HG03097 (cell line): Measurements from ENCODE around the gene CHCHD3.
"Not testable (repeated sequence)": the region's sequence is repeated elsewhere in the genome, so short reads cannot be mapped to it uniquely, and the experiment has no call there.

Experiments used
- ATAC-seq: cut with Tn5 transposase; IDR thresholded peaks from one replicate; pipeline ENCODE4 v1.9.1; 2021; ENCODE audit not compliant: unreplicated experiment, low FRiP score

The CHCHD3 gene

DNA sequence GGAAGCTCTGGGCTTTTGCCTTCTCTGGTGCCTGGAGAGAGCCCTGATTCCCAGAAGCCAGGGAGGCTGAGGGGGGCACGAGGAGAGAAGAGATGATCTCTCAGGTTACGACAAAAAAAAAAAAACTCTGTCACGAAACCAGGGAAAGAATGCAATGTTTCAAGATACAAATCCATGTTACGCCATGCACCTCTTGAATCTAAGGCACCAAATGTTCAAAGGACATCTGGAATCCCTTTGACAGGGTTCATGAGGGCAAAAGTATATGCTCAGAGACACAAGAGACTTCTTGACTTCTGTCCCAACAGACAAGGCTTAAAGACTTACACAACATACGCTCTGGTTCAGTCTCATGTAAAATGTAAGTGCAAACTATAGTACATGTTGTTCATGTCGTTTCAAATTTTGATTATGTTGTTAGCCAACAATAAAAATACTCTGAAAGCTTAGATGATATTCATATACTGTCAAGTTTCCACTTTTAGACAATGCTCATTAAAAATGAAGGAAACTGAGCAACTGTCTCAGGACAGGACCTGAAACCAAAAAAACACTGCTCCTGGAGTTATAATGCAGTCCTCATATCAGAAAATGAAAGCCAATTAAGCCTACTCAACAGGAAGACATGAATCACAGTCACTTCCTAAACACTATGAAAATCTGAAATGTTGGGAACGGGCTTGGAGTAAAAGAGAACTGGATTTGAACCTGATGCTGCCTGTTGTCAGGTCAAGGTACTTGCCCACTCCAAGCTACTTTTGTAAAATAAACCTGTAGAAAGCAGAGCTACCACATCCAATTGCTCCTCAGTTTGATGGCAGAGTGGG lies 72.3 kb downstream of the CHCHD3 start:
- no peak for ATAC-seq

DNA sequence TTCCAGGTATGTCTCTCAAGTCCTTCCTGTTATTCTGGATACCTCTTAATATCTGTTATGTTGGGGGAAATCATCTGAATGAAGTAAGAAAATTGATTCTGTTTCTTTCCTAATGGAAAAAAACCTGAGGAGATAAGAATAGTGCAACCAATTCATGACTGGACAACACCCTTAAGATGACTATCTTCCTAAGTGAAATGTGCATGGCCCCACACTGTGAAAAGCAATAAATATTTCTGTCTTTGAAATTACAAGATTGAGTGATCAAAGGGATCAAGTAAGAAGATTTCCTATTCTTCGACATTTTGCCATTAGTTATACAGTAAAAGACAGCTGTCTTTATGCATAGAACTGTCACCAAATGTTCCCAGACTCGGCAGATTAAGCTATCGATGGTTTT lies 73.9 kb downstream of the CHCHD3 start:
- ATAC-seq = no peak

DNA sequence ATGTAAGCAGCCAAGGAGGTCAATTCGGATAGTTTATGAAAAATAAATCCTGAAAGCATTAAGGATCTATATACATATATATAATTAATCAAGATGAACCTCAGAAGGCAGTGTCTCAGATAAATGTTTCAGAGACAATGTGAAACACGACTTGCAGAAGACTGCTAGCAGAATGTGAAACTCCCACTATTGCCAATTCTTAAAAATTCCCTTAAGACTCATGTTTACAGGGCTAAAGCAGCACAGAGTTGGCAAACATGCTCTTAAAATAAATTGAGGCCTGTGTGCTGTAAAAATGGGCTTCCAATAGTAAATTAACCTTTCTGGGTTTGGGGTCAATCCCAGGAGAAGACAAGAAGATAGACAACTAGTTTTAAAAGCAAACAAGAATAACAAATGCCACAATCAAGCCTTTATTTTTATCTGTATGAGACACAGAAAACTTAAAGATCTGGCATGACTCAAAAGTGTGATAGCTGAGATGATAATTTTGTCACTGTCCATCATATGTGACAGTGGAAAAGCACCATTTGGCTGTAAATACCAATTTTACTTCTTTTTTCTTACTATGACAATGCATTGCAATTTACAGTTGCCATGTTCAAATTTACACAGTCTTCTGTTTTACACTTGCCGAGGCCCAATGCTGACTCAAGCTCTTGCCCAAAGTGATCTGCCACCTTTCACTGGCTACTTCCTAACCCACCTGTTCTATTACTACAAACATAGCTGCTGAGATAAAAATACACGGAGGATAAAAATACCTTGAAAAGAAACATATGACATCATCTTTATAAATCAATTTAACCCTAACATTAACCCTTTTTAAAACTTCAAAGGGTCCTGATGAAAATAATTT lies 78.6 kb downstream of the CHCHD3 start:
- no peak for ATAC-seq

DNA sequence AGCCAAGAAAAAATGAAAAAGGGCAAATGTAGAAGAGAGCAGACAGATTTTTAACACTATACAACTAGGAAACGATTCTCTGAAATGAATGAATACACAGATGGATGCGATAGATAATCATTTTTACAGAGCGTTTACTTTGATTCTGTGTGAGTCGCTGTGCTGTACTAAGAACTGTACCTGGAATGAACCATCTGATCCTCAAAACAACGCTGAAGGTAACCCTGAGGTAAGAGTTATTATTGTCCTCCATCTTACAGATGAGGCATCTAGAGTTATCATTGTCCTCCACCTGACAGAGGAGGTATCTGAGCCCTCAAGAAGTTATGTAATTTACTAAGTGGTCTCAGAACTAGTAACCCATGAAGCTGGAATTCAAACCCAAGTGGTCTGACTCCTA lies 80.2 kb downstream of the CHCHD3 start:
- ATAC-seq = no peak

DNA sequence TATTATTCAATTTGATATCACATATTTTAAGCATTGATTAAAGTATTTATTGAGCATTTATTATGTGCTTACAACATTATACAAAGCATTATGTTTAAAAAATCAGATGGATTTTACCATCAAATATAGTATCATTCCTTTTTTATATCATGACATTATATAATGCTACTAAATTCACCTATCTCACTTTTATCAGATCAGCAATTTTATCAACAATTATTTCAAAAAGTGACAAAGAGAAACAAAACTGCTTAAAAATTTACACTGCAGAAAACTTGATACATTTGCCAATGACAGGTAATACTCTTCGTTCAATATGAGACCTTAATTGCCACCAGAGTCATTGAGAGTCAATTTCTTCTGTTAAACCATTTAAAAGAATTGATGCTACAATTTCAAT lies 82.0 kb downstream of the CHCHD3 start:
- ATAC-seq = no peak

DNA sequence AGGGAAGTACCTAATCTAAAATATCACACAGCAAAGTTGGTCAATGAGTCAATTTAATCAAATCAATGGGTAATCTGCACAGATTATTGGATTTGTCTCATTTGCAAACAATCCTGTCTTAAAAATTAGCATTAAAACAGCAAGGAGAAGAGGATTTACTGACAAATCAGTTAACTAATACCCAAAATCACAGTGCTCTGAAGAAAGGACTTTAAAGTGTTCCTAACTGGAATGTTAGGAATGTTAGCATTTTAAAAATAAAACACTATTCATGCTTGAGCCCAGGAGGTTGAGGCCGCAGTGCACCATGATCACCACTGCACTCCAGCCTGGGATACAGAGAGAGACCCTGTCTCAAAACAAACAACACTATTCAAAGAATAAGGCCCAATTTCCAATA lies 83.1 kb downstream of the CHCHD3 start:
- no peak for ATAC-seq

DNA sequence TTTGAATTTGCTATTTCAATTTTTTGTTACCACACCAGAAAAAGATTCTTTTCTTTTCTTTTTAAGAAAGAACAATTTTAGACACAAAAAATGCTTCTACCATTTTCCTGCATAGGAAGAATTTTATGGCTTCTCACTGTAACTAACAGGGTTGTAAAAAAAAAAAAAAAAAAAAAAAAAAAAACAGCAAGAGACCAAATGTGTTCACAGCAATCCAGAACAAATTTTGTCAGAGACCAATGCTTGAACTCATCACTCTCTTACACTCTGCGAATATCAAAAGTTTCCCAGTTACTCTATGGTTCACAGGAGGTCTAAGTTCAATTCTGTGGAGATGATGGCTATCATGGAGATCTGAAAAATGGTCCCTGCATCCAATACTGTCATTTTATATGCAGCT lies 84.4 kb downstream of the CHCHD3 start:
- ATAC-seq = no peak

DNA sequence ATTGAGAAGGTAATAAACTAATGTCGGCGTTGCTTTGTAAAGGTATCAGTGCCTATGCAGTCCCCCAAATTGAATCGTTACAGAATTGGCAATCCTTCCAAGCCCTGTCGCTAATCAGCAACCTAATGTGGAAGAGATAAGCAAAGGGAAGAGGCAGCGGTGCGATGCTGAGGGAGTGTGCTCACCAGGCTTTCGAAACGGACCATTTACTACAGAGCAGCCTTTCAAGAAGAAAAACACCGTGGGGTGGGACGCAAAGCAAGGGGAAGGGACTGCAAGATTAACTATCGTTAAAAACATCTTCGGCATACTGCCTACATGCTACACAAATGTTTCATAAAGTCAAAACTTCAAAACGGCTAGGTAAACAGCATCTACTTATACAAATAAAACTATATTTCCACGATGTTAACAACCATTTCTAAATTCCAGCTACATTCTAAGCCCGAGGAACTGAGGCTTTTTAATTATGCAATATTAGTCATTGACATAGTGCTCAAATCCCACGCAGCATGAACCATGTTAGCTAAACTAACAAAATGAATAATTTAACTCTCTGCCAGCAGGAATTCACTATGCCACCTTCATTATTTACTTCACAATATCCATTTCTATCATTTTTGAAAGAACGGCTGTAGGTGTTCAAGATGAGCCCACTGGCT lies 85.2 kb downstream of the CHCHD3 start:
- no peak for ATAC-seq

DNA sequence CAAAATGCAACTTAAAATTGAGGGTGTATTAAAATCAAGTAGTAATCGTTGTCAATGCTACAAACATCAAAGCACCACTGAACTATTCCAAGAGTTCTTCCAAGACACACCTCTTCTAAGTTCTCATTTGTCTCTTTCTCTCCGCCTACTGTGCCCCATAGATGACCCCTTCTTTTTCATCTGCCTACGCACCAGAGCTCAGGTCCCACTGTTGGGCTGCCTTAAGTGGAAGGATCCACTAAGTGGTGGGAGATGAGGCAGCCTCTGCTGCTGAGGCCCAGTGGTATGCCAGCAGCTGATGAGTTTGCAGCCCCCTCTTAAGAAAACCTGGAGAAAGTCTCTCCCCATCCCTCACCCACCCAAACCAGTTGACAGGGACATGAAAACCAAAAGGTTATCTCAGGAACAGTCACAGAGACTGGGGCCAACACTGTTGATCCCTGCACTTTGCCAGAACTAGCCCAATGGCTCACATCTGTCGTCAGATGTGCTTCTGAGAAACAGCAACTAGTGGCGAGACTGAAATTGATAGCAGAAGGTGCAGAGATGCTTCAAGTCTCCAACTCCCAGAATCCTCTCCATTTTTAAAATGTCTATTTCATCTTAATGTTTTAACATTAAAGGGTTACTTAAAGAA lies 88.4 kb downstream of the CHCHD3 start:
- ATAC-seq = no peak

DNA sequence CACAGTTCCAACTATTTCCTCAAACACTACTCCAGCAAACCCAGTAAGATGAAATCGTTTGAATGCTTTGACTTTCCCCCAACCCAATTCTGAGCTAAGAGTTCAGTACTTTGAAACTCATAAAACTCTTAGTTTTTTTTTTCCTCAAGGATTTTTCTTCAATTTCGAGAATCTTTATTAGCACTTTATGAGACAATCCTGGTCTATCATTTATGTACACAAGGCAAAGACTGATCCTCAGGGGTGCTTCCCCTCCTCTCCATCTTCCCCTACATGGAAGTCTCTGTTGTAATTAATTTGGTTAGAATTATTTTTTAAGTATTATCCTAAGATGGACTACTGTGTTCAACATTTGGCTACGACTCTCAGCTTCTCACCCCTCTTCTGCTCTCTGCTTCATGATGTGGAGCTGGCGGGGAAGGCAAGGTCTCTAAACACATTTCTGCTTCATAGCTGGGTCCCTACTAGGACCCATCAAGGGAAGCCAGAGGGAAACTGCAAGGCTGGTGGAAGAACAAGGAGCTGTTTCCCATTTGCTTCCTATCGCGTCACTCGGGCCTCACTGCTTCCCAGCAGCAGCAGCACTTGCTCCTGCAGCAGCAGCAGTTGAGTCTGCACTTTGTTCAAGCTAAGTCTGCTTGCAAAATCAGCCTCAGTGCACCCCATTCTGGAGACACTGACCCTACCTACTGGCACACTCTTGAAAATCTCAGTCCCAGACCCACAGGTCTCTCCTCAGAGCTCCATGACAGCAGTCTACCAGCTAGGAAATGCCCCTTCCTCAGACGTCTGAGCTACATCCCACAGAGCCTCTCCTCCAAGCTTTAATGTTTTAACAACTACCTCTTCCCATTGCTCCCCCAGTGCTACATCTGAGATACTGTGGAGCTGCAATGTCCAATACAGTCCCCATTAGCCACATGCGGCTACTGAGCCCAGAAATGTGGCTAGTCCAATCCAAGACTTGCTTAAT lies 90.0 kb downstream of the CHCHD3 start:
- ATAC-seq = no peak

DNA sequence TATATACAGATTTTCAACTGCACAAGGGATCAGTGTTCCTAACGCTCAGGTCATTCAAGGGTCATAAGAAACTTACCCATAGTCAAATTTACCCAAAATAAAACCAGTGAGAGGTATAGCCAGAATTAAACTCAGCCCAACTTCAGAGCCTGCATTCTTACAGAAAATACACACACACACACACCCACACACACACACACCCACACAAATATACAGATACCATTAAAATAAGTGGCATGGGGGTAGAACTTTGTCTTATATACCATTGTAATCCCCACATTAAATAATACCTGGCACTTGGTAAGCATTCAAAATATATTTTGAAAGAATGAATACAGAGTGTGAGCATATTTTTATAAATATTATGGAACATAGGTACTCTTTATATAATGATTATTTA lies 93.8 kb downstream of the CHCHD3 start:
- ATAC-seq = no peak

DNA sequence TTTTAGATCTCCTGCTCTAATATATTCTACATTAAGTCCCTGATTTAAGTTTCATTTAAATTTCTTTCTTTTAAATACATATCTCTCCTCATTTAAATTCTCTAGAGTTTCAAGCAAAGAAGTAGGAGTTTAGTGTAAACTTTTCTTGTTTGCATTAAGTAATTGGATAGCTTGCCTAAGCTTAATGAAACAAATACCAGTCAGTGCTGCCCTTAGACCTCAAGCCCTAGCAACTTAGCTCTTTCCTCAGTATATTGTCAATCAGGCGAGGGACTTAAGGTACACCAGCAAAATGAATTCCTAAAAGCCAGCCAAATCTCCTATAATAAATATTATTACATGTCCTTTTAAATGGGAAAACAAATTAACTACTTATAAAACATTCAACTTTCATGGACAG lies 101.5 kb downstream of the CHCHD3 start:
- ATAC-seq = no peak

DNA sequence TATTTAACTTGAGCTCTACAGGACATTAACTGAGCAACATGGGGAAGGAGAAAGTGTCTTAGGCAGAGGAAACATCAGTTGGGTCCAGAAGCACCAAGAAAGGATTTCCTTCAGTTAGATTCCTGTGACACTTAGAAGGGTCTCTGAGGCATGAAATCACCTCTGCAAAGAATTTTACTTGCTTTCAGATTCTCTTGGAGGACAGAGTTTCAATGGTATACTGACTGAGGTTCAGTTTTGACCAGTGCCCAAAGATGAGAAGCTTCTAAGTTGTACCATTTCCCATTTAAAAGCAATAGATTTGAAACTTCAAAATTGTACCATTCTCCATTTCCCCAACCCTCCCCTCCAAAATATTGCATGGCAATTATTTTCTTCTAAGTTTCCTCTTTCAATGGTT lies 102.4 kb downstream of the CHCHD3 start:
- no peak for ATAC-seq

DNA sequence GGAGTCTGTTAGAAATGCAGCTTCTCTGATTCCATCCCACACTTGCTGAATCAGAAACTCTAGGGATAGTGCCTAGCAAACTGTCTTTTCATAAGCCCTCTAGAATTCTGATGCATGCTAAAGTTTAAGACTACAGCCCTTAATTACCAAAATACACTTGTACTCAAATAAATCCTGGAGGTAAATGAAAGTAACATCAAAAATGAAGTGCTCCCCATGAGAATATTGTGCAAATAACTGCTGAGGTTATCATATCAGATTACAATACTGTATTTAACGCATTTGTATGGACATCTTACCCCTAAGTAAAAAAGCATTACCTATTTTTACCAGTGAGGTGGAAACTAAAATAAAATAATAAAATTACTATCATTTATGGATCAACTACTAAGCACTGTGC lies 104.7 kb downstream of the CHCHD3 start:
- ATAC-seq = no peak

DNA sequence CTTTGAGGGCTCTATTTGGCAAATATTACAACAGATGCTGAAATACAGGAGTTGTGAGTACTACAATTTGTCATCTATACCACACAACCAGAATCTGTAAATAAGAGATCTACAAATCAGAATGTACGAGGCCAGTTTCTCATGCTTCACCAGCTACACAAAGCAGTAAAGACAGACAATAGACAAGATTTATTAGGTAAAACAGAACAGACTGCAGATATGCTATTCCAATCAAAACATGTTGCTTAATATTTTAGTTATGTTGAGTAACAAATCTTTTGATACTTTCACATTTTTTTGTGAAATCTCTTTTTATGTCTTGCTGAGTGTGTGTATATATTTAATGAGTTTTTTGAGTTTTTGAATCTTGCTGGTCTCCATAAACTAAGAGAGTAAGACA lies 109.1 kb downstream of the CHCHD3 start:
- no peak for ATAC-seq

DNA sequence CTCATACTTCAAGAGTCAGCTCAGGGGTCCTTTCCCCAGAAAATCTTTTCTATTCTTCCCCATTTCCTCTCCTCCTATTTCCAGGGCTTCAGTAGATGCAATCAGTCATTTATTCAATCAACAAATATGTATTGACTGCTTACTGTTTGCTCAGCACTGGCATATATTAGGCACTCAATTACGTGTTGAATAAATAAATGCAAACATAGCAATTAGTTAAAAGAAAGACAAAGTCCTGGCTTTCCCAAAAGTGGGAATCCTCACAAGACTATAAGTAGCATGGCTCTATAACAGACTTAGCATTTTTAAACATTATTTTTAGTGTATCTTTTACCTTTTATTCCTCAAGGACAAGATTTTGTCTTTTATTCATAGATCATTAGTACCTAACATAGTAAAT lies 111.6 kb downstream of the CHCHD3 start:
- no peak for ATAC-seq

DNA sequence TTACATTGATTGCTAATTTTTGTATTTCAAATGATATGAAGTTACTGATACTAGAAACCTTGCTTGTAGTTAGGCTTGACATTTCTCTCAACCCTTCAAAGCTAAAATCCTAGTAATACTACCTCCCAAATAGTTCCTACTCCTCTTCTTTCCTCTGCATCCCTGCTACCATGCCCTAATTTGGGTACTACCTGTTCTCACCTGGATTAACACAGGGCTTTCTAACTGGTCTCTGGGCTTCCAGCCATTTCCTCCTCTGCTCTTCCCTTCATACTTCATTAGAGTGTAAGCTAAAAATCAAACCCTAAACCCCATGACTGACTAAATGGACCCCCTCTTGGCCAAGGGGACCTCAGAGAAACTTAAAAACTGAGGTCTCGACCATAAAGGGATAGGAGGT lies 112.4 kb downstream of the CHCHD3 start:
- ATAC-seq = no peak

DNA sequence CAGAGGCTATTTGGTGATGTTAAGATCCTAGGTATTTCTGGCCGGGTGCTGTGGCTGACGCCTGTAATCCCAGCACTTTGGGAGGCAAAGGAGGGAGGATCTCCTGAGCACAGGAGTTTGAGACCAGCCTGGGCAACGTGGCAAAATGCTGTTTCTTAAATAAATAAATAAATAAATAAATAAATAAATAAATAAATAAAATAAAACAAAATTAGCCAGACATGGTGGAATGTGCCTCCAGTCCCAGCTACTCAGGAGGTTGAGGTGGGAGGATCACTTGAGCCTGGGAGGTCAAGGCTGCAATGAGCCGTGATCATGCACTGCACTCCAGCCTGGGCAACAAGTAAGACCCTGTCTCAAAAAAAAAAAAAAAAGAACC lies 114.4 kb downstream of the CHCHD3 start:
- ATAC-seq = not testable (repeated sequence)

DNA sequence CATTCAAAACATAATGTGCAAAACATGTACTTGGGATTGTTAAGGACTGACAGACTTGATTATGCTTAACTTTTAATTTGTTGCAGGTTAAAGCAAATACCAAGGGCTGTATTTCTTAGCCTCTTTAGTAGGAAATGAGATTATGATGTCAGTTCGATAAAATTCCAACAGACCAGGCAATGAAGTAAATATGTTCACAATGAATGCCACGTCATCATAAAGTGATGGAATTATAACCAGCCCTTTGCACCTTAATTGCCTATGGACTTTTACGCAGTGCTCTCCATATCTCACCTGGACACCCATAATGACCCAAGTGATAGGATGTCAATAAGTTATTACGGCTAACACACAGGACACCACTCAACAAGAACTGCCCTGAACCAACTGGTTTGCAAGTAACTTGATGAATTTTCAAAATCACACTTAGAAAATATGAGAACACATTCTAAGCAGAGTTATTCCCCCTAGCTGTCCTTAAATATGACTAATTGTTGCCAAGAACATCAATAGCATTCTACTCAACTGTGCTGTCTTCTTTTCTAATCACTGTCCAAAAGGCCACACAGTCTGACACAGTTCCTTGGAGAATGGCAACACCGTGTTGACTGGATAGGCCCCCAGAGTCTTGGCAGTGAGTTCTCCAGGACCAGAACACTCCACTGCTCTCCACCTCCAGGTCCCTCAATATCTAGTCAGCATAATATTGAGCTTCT lies 115.0 kb downstream of the CHCHD3 start:
- ATAC-seq = no peak
